NCI-H526 treated with DMSO at 0.1 percent for 48 hours (cell line): ENCODE results near the gene EFHD2.
"Not testable (repeated sequence)": the region's sequence is repeated elsewhere in the genome, so short reads cannot be mapped to it uniquely, and the experiment has no call there.

ENCODE experiments used
- DNase-seq: peaks from one replicate; lab custom pipeline; 2025; lab: John Stamatoyannopoulos, UW

The EFHD2 gene

DNA sequence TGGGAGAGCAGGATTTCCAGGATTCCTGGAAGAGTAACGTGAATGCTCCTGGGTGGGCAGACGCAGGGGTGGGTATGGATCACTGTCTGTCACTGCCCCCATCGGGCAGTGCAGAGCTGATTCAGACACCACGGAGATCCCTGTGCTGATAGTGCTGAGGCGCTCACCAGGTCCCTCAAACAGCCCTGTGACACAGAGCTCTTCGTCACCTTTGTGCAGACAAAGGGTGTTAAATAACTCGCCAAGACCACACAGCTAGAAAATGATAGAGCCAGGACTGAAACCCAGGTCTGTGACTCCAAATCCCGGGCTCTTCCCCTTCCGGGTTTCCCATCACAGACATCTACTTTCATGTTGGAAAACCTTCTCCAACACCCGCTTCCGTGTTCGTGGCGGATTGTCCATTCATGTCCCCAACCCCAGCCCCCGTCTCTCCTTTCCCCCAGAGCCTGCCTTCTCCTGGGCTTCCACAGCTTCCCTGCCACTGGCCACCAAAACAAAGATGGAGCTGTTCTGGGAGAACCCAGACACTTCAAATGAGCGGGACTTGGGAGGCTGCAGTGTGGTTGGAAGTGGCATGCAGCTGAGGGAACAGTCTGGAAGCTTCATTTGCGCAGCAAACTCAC, 2.6 kb downstream of the EFHD2 start:
- DNase-seq: no peak

DNA sequence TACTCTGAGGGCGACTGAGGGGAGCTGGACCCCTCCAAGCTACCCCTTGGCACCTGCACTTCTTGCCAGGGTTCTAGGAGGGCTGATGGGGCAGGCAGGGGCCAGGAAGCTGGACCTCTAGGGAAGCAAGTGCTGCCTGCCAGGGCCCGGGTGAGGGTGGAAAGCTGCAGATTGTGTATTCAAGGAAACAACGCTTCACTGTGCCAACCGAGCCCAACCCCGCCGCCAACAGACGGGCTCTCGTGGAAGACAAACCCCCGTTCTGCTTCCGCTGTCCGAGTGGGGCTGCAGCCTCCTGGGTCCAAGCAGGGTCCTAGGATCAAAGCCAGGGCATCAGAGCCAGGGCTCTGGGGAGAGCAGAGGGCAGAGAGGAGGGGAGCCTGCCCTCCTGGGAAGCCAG, 3.2 kb downstream of the EFHD2 start:
- DNase-seq: no peak

DNA sequence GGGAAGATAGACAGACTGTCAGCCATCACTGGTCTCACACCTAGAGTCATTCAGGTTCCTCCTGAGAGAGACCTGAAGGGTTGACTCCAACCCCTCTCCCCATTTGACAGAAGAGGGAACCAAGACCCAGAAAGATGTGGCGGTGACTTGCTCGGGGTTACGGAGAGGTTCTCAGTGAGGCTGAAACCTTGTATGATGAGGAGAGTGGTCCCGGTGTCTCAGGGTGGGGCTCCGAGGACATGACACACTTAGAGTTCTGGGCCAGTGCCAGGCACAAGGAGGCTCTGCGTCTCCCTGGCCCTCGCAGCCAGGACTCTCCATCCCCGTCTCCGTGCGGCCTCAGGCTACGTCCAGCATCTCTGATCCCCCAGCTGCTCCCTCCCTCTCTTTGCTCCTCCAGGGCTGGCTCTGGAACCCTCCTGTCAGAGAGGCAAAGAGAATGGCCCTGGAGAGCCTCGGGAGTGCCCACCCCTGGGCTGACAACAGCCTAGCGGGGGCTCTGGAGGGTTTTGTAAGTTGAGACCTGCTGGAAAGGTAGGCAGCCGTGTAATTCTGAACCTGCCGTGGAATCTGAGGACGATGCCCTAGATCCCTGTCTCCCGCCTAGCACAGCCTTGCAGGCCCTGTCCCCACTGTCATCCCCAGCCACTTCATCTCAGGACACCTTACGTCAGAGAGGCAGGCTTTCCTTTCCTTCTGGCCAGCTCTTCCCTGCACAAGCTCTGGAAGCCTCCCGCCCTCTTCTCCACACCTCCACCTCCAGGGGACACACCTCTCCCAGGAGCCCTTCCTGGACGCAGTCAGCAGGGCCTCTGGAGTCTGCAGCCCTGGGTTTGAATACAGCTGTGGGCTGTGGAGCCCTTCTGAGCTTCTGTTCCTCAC, 4.1 kb downstream of the EFHD2 start:
- DNase-seq: no peak

DNA sequence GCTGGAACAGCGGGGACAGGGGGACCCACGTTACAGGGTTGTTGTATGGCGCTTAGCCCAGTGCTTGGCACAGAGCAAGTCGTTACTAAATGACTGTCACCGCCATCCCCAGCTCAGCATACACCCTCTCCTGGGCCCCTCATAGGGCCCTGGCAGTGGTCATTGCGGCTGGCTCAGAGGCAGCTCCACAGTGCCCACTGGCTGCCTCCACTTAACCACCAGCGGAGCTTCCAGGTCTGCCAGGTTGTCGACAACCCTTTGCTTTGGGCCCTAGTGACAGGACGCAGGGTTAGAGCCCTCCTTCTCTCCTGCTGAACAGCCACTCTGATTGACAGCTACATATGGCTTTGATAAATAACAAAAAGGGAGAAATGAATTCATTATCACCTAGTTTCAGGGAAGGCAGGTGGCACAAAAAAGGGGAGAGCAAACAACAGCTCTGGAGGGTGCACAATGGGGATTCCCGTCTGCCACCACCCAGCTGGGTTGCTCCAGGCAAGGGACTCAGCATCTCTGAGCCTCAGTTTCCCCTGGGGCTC, 4.8 kb downstream of the EFHD2 start:
- no peak for DNase-seq

- no peak for DNase-seq
These were observed 7.6 kb downstream of the EFHD2 start for GRCh38 chr1:15417059-15417934.

- DNase-seq: no peak
These were observed 9.3 kb downstream of the EFHD2 start for GRCh38 chr1:15418806-15419515.

DNA sequence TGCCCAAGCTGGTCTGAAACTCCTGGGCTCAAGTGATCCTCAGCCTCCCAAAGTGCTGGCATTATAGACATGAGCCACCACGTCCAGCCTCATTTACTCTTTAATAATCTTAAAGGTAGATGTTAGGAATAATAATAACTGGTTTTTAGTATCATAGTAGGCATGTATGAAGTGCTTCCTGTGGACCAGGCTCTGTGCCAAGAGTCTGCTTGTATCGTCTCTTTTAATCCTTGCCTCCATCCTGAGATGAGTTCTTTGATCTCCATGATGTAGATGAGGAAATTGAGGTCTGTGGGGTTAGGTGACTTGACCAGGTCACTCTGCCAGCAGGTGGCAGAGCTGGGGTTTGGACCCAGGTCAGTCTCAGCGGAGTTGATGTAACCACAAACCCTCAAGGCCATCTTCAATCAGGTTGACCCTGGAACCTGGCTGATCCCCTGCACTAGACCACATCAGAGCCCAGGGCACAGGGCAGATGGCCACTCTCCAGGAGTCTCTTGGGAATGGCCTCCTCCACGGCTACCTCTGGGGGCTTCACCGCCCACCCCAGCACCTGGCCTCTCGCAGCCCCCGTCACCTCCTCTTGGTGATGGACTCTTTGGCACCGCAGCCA, 11.3 kb downstream of the EFHD2 start:
- no peak for DNase-seq

GRCh38 chr1:15422871-15423270, 13.2 kb downstream of the EFHD2 start:
- DNase-seq: no peak

GRCh38 chr1:15423355-15424077, 13.8 kb downstream of the EFHD2 start:
- no peak for DNase-seq

DNA sequence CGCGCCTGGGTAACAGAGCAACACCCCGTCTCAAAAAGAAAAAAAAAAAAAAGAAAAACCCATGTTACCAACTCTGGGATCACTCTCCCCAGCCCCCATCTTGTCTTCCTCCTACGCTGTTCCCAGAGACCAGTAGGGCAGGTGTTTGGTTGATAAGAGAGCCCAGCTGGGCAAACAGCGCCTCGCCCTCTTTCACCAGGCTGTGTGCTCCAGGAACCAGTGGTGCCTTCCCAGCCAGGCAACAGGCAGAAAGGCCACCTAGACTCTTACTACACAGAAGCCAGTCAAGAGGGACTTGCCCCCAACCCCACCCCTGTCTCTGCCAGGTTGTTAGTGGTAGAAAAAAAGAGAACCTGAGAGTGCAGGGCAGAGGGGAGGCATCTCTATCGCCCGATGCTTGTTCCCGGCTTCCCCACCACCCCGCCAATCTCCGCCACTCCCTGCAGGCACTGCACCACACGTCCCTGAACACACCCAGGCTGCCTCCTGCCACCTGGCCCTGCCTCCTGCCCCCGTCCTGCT, 14.5 kb downstream of the EFHD2 start:
- peak; percentile 83 for DNase-seq

DNA sequence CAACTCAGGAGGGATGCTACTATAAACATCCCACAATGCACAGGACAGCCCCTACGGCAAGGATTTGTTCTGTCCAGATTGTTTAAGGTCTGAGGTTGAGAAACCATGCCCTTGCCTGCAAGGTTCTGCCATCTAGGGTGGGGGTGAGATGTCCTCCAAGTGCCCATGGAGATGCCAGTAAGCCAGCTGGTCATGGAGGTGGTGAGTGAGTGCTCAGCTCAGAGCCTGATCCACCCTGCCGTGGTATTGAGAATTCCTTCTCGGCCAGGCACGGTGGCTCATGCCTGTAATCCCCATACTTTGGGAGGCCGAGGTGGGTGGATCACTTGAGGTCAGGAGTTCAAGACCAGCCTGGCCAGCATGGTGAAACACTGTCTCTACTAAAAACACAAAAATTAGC, 15.3 kb downstream of the EFHD2 start:
- no peak for DNase-seq

DNA sequence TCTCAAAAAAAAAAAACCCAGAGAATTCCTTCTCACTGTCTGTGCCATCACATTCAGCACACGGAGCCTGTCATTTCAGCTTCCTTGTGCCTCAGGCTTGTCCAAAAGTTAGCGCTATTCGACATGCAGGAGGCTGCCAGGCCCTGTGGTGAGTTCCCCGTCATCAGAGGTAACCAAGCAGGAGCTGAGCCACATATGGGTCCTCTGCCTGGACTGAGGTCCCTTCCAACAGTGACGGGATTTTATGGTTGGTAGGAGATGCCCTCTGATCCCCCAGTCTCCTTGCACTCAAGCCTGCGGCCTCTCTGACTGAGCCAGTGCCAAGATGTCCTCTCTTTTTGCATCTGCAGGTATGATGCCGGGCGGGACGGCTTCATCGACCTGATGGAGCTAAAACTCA, 15.8 kb downstream of the EFHD2 start:
- DNase-seq: no peak

DNA sequence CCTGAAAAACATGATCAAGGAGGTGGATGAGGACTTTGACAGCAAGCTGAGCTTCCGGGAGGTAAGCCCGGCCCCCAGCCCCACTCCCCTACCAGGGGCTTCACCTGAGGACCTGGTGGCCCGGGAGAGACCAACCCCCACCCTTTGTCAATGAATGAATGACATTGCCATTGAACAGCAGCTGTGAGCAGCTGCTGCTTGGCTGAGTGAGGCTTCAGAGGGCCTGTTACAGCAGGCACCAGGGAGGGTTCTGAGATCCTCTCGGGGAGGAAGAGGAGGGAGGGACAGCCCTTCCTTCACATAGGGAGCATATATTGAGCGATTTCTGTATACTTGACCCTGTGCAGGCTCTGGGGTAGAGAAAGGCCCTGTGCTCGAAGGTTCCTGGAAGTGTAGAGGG, 16.3 kb downstream of the EFHD2 start:
- DNase-seq: no peak

- no peak for DNase-seq
These were observed 17.0 kb downstream of the EFHD2 start for GRCh38 chr1:15426492-15427279.

- DNase-seq: no peak
These were observed 17.6 kb downstream of the EFHD2 start for GRCh38 chr1:15427280-15427666.

DNA sequence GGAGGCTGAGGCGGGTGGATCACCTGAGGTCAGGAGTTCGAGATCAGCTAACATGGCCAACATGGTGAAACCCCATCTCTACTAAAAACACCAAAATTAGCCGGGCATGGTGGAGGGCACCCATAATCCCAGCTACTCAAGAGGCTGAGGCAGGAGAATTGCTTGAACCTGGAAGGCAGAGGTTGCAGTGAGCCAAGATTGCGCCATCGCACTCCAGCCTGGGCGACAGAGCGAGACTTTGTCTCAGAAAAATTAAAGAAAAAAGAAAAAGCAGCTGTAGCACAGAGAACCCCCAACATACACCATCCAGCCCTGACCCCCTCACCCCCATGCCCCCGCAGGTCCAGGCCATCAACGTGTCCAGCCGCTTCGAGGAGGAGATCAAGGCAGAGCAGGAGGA, 18.6 kb downstream of the EFHD2 start:
- not testable (repeated sequence) for DNase-seq

DNA sequence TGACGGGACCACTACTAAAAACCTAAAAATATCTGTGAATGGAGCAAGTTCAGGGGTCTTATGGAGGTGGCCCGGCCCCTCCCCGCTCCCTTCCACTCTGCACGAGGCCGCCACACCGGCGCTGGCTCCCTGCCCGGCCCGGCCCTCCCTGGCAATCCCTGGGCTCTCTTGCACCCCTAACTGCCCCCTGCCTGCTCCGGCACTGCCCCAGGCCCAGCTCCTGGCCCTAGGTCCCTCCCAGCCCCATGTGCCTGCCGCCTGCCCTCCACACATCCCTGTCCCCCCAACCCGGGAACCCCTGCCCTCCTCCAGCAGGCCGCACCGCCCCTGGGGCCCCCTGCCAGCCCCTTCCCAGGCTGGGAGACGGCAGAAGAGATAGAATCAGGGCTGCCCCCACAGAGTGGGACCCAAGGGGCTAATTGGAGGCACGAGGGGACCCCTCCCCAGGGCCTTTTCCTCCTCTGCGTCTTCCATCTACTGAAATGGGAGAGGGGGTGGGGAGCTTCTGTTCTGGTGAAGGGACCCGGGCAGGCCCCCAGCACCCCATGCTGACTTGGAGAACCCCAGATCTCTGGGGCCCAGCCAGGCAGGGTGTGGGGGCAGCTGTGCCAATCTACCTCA, 19.2 kb downstream of the EFHD2 start:
- no peak for DNase-seq

DNA sequence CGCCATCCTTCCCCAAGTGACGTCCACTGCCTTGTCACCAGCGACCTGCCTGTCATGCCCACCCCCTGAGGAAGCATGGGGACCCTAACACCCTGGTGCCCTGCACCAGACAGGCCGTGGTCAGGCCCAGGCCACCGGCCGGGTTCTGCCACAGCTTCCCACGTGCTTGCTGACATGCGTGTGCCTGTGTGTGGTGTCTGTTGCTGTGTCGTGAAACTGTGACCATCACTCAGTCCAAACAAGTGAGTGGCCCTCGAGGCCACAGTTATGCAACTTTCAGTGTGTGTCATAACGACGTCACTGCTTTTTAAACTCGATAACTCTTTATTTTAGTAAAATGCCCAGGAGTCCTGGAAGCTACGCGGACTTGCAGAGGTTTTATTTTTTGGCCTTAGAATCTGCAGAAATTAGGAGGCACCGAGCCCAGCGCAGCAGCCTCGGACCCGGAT, 20.0 kb downstream of the EFHD2 start:
- DNase-seq: no peak
